ENCODE measurements around the gene HPCAL1.
A peak's percentile ranks its signal among the peaks of the same experiment; 100 is the strongest.
"Not testable (repeated sequence)": the region's sequence is repeated elsewhere in the genome, so short reads cannot be mapped to it uniquely, and the experiment has no call there.

Gene HPCAL1

DNA sequence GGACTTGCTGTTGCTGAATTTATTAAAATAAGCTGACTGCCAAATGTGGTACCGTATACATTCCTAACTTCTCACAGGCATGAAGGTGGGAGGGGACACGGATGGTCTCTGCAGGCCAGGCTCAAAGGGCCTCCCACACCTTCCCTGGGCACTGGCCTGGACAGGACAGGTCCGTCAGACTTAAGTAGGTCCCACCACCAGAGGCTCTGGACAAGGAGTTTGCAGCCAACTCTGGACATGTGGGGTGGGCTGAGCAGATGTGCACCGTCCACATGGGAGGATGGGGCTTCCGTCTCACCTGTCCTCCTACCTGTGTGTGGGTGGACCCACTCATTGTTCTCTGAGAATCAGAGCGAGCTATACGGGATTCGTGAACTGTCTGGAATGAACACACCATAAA lies 137.3 kb downstream of the HPCAL1 start:
- TF ChIP-seq, protein P1, sequence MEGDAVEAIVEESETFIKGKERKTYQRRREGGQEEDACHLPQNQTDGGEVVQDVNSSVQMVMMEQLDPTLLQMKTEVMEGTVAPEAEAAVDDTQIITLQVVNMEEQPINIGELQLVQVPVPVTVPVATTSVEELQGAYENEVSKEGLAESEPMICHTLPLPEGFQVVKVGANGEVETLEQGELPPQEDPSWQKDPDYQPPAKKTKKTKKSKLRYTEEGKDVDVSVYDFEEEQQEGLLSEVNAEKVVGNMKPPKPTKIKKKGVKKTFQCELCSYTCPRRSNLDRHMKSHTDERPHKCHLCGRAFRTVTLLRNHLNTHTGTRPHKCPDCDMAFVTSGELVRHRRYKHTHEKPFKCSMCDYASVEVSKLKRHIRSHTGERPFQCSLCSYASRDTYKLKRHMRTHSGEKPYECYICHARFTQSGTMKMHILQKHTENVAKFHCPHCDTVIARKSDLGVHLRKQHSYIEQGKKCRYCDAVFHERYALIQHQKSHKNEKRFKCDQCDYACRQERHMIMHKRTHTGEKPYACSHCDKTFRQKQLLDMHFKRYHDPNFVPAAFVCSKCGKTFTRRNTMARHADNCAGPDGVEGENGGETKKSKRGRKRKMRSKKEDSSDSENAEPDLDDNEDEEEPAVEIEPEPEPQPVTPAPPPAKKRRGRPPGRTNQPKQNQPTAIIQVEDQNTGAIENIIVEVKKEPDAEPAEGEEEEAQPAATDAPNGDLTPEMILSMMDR (IDR thresholded peaks at IDR 0.05; ENCODE audit: low read depth, low read length): no peak
- DNase-seq (ENCODE audit: low read depth in 2 of 2): no peak
- no peak overlapping the region for H3K4me3 ChIP-seq (replicated peaks in 1 of 2; ENCODE audit: low read depth in 2 of 2, low read length in 2 of 2)

DNA sequence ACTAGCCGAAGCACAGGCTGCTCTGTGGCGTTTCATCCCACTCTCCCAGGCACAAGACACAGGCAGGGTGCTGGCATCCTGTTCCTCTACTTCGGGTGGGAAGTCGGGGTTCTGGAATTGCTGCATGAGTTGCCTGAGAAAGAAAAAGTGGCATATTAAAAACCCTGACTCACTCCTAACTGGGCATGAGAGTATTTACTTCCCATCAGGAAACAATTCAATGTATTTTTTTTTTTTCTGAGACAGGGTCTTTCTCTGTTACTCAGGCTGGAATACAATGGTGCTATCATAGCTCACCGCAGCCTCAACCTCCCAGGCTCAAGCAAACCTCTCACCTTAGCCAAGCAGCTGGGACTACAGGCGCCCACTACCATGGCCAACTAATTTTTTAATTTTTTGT lies 138.0 kb downstream of the HPCAL1 start:
- TF ChIP-seq, protein P1 (IDR thresholded peaks at IDR 0.05; ENCODE audit: low read depth, low read length): no peak
- DNase-seq (ENCODE audit: low read depth in 2 of 2): no peak
- H3K4me3 ChIP-seq (replicated peaks in 1 of 2; ENCODE audit: low read depth in 2 of 2, low read length in 2 of 2): no peak overlapping the region

DNA sequence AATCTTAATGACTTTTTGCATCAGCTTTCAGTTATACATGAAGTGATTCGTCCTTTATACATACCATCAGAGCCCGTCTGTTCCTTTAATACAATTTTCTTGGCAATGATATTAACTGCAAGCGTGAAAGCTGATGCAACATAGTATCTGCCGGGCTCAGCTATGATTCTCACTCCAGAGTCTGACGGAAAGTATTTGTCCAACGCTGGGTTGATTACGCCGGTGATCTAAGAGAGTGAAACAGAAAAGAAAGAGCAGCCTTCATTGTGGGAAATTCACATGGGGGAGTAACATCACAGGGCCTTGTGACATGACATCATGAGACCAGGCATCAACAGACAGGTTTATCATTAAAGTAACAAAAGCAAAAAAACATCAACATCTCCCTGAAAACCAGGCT lies 139.2 kb downstream of the HPCAL1 start:
- TF ChIP-seq, protein P1 (IDR thresholded peaks at IDR 0.05; ENCODE audit: low read depth, low read length): no peak
- DNase-seq (ENCODE audit: low read depth in 2 of 2): peak in 1 of 2 donors; percentile 25
- no peak overlapping the region for H3K4me3 ChIP-seq (replicated peaks in 1 of 2; ENCODE audit: low read depth in 2 of 2, low read length in 2 of 2)

DNA sequence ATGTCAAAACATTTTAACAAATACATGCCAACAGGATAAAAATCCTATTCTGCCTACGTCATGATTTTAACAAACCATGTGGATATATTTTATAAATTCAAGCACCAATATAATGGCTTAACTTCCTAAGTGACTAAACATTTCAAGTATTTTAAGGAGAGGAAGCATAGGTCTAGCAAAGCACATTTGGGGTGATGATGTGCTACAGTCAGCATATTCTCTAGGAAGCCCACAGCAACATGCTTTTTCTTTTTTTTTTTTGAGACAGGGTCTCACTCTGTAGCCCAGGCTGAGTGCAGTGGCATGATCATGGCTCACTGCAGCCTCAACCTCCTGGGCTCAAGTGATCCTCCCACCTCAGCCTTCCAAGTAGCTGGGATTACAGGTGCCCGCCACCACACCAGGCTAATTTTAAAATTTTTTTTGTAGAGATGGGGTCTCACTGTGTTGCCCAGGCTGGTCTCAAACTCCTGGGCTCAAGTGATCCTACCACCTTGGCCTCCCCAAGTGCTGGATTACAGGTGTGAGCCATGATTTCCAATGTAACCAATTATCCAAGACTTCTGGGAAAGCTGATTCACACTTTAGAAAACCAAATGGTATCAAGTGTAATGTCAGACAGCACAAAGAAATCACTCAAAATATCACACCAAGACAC lies 139.9 kb downstream of the HPCAL1 start:
- DNase-seq (ENCODE audit: low read depth in 2 of 2); H3K4me3 ChIP-seq (replicated peaks in 1 of 2; ENCODE audit: low read depth in 2 of 2, low read length in 2 of 2): not testable (repeated sequence)

DNA sequence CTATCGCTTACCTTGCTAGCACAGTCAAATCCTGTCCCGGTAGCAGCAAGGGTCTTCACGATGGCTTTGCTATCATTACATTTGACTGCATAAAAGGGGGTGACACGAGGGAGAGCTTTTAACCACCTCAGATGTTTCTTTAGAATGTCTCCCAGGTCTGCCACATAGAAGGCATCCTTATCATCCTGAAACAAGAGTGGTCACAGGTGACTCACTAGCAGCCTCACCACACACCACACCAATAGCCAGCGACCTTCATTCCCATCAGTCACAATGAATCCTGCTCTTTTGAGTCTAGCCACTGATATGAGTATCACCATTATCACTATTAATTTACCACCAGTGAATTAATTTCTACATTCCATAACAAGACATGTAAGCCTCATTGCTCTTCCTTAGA lies 141.8 kb downstream of the HPCAL1 start:
- TF ChIP-seq, protein P1 (IDR thresholded peaks at IDR 0.05; ENCODE audit: low read depth, low read length): no peak
- no peak overlapping the region for H3K4me3 ChIP-seq (replicated peaks in 1 of 2; ENCODE audit: low read depth in 2 of 2, low read length in 2 of 2)
- DNase-seq (ENCODE audit: low read depth in 2 of 2): no peak

DNA sequence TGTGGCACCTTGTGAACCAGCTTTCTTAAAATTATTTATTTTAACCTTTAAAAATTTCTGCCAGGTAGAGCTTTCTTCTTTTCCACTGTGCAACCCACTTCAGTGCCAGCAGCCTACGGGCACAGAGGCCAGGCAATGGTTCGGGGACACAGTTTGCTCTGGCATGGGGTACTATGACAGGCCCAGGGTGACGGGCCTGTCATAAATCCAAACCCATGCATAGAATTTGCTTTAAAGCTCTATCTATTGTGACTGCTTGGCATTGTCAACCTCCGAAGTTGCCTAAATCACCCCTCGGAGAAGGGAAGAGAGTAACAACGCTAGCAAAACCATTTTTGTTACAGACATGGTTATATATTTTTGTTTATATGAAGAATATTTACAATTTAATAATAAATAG lies 143.9 kb downstream of the HPCAL1 start:
- TF ChIP-seq, protein P1 (IDR thresholded peaks at IDR 0.05; ENCODE audit: low read depth, low read length): no peak
- peak overlapping the region in 1 of 2 donors; percentile 65 for H3K4me3 ChIP-seq (replicated peaks in 1 of 2; ENCODE audit: low read depth in 2 of 2, low read length in 2 of 2)
- no peak for DNase-seq (ENCODE audit: low read depth in 2 of 2)

DNA sequence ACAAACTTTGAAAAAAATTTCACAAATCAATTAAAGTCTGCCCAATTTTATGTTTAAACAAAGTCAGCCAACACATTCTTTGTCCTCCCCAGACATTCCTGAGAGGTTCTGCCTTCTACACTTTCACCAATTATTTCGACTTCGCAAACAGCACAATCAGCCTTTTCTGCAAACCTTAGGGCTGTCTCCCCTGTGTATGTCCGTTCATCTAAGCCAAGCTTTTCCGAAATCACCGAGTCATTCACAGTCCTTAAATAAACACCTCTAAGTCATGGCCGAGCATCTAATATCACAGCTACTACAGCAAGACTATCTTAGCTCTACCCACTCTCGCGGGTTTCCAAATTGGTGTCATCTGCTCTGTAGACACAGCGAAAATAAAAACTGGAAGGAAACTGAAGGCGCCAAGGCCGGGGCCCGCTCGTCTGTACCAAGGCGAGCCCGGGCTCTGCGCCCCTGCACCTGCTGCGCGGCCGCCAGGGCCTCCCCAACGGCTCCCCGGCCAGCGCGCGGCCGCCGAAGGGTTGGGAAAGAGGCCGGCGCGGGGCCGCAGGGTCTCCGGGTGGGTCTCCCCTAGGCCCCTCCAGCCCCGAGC lies 144.7 kb downstream of the HPCAL1 start:
- H3K4me3 ChIP-seq (replicated peaks in 1 of 2; ENCODE audit: low read depth in 2 of 2, low read length in 2 of 2): peak overlapping the region; percentile 53 to 65
- TF ChIP-seq, protein P1 (IDR thresholded peaks at IDR 0.05; ENCODE audit: low read depth, low read length): no peak
- DNase-seq (ENCODE audit: low read depth in 2 of 2): peak; percentile 38 to 48
